CD8-positive, alpha-beta memory T cell (primary cell): ENCODE results near the gene MXRA7. TPM values are rescaled to one million over a fixed set of nuclear protein-coding genes. Genes with fewer than 3 reads are reported as not detected.
"Not testable (repeated sequence)": the region's sequence is repeated elsewhere in the genome, so short reads cannot be mapped to it uniquely, and the experiment has no call there.

Experiments used
- CTCF ChIA-PET: fragments of 350-600 bp; sonication (Branson Sonifier 250); formaldehyde crosslinking; loops from one replicate; lab custom pipeline; 2021; ENCODE audit warnings: antibody characterized with exemption; lab: Charles Lee
- POLR2A ChIA-PET: fragments of 350-600 bp; sonication (Branson Sonifier 250); formaldehyde crosslinking; loops from one replicate; lab custom pipeline; 2021; ENCODE audit warnings: antibody characterized with exemption; lab: Charles Lee
- DNase-seq, 5 donors: peaks; one replicate each; pipeline versions ENCODE4 v3.0.0 to v3.0.0-alpha.2; 2020 to 2022; ENCODE audit warnings: mixed read lengths in 1 of 5
- H3K27ac ChIP-seq: one replicate; pipeline ENCODE4 v1.7.0; 2013; ENCODE audit warnings: low read depth, mild to moderate bottlenecking, low read length, moderate library complexity
- H3K27me3 ChIP-seq: 2 replicates; pipeline ENCODE4 v1.7.0; 2013; ENCODE audit warnings: low read length, mild to moderate bottlenecking; ENCODE audit not compliant: insufficient read depth, poor library complexity, severe bottlenecking
- H3K36me3 ChIP-seq: 2 replicates; pipeline ENCODE4 v1.7.0; 2013; ENCODE audit warnings: mild to moderate bottlenecking, low read length, moderate library complexity; ENCODE audit not compliant: insufficient read depth
- H3K4me1 ChIP-seq: 2 replicates; pipeline ENCODE4 v1.7.0; 2013; ENCODE audit warnings: mild to moderate bottlenecking, low read length, moderate library complexity; ENCODE audit not compliant: insufficient read depth
- H3K4me3 ChIP-seq: 2 replicates; pipeline ENCODE4 v1.7.0; 2013; ENCODE audit warnings: mild to moderate bottlenecking, low read length
- H3K9me3 ChIP-seq: 2 replicates; pipeline ENCODE4 v1.7.0; 2013; ENCODE audit warnings: mild to moderate bottlenecking, low read length
- H3K27ac Mint-ChIP-seq, 8 donors: one replicate each; pipeline ENCODE4 v1.8.0; 2020 to 2021; ENCODE audit warnings: mixed read lengths in 8 of 8, mild to moderate bottlenecking in 6 of 8, inconsistent platforms in 3 of 8, moderate library complexity in 3 of 8
- H3K27me3 Mint-ChIP-seq, 2 donors: one replicate each; pipeline ENCODE4 v1.8.0; 2020 to 2021; ENCODE audit warnings: mixed read lengths in 2 of 2, mild to moderate bottlenecking in 1 of 2, moderate library complexity in 1 of 2
- H3K36me3 Mint-ChIP-seq, 3 donors: one replicate each; pipeline ENCODE4 v1.8.0; 2020 to 2021; ENCODE audit warnings: mixed read lengths in 3 of 3, inconsistent platforms in 1 of 3, mild to moderate bottlenecking in 1 of 3
- H3K4me1 Mint-ChIP-seq, 3 donors: one replicate each; pipeline ENCODE4 v1.8.0; 2020 to 2021; ENCODE audit warnings: mixed read lengths in 3 of 3, inconsistent platforms in 1 of 3, mild to moderate bottlenecking in 1 of 3
- H3K4me3 Mint-ChIP-seq, 7 donors: one replicate each; pipeline ENCODE4 v1.8.0; 2020 to 2021; ENCODE audit warnings: mixed read lengths in 7 of 7, mild to moderate bottlenecking in 6 of 7, moderate library complexity in 4 of 7, inconsistent platforms in 2 of 7
- H3K9me3 Mint-ChIP-seq, 5 donors: one replicate each; pipeline ENCODE4 v1.8.0; 2020 to 2022; ENCODE audit warnings: mixed read lengths in 5 of 5, mild to moderate bottlenecking in 3 of 5, moderate library complexity in 2 of 5, inconsistent platforms in 1 of 5
- polyA plus RNA-seq: library from polyadenylated mRNA; unstranded; fragments of 300-500 nt; fragmentation: Illumina TruSeq; gene quantifications from one replicate; pipeline ENCODE4 v1.2.3, GENCODE V29; 2021
- total RNA-seq, 2 experiments: library from RNA; stranded (reverse); gene quantifications; one replicate each; pipeline ENCODE4 v1.2.3, GENCODE V29; 2021

MXRA7 gene
- total and polyA plus RNA-seq, 3 experiments from 2014 or later: 27.1 to 30.6 (median 29.1) TPM

GRCh38 chr17:76714822-76715495 lies 4.2 kb upstream of the MXRA7 start:
- Mint-ChIP-seq H3K36me3 (peaks cover 9 to 59% (median 10%) of the 10 kb centered on the region in 3 donors), H3K4me1 (peaks cover 42 to 67% (median 44%) of the 10 kb centered on the region in 3 donors), H3K27me3 (no peaks in the 10 kb centered on the region), H3K4me3 (peak overlapping the region; percentile 24 to 75 (median 71)), H3K27ac (peak overlapping the region; percentile 91 to 99 (median 98)), H3K9me3 (no peaks in the 10 kb centered on the region)
- DNase-seq: peak; percentile 64 to 82 (median 67)
- peaks cover 37% of the 10 kb centered on the region for H3K4me1 ChIP-seq
- H3K27ac ChIP-seq: peak overlapping the region; percentile 57
- ChIA-PET POLR2A (interaction anchor here (0.7 to 5.8 kb wide), 4 partner anchors 11 to 43 kb away, joined by 3 to 51 read pairs (median 5); partner anchors contain the start of genes JMJD6 and METTL23), CTCF (interaction anchor here (1.2 to 5.7 kb wide), 6 partner anchors 8 to 192 kb away, joined by 3 to 52 read pairs (median 8); partner anchors contain the start of genes JMJD6 and METTL23)
- H3K36me3 ChIP-seq: peaks cover 30% of the 10 kb centered on the region
- H3K4me3 ChIP-seq: no peak overlapping the region
- no peaks in the 10 kb centered on the region for H3K27me3 ChIP-seq
- no peaks in the 10 kb centered on the region for H3K9me3 ChIP-seq

GRCh38 chr17:76714336-76714735 lies 3.6 kb upstream of the MXRA7 start:
- ChIA-PET CTCF (interaction anchor here (0.9 to 5.7 kb wide), 14 partner anchors 9 to 191 kb away, joined by 3 to 52 read pairs (median 4); partner anchors contain the start of genes JMJD6, METTL23, MFSD11 and SRSF2), POLR2A (interaction anchor here (0.5 to 5.8 kb wide), 4 partner anchors 11 to 95 kb away, joined by 3 to 51 read pairs (median 4); partner anchors contain the start of genes JMJD6 and METTL23)
- peaks cover 47 to 69% (median 50%) of the 10 kb centered on the region in 3 donors for H3K4me1 Mint-ChIP-seq
- DNase-seq: no peak
- H3K27ac Mint-ChIP-seq: peak overlapping the region in 7 of 8 donors; percentile 15 to 99 (median 96)
- Histone ChIP-seq H3K27me3 (no peaks in the 10 kb centered on the region), H3K4me3 (no peak overlapping the region), H3K9me3 (no peaks in the 10 kb centered on the region), H3K36me3 (peaks cover 25% of the 10 kb centered on the region), H3K27ac (no peak overlapping the region), H3K4me1 (peaks cover 37% of the 10 kb centered on the region)
- H3K4me3 Mint-ChIP-seq: no peak overlapping the region
- H3K9me3 Mint-ChIP-seq: no peaks in the 10 kb centered on the region
- H3K27me3 Mint-ChIP-seq: no peaks in the 10 kb centered on the region
- peaks cover 9 to 53% (median 10%) of the 10 kb centered on the region in 3 donors for H3K36me3 Mint-ChIP-seq

GRCh38 chr17:76713765-76714164 lies 3.0 kb upstream of the MXRA7 start:
- H3K27me3 Mint-ChIP-seq: no peaks in the 10 kb centered on the region
- no peaks in the 10 kb centered on the region for H3K9me3 ChIP-seq
- no peaks in the 10 kb centered on the region for H3K27me3 ChIP-seq
- H3K4me1 ChIP-seq: peaks cover 37% of the 10 kb centered on the region
- no peaks in the 10 kb centered on the region for H3K9me3 Mint-ChIP-seq
- H3K36me3 Mint-ChIP-seq: peaks cover 7 to 47% (median 7%) of the 10 kb centered on the region in 3 donors
- no peak for DNase-seq
- POLR2A ChIA-PET: interaction anchor here (0.5 to 5.8 kb wide), 4 partner anchors 9 to 95 kb away, joined by 3 to 51 read pairs (median 4); partner anchors contain the start of genes JMJD6 and METTL23
- H3K4me3 Mint-ChIP-seq: peak overlapping the region in 1 of 7 donors; percentile 78
- no peak overlapping the region for H3K4me3 ChIP-seq
- no peak overlapping the region for H3K27ac ChIP-seq
- H3K4me1 Mint-ChIP-seq: peaks cover 53 to 72% (median 54%) of the 10 kb centered on the region in 3 donors
- H3K27ac Mint-ChIP-seq: peak overlapping the region in 7 of 8 donors; percentile 13 to 99 (median 77)
- CTCF ChIA-PET: interaction anchor here (0.9 to 5.7 kb wide), 18 partner anchors 9 to 191 kb away, joined by 3 to 52 read pairs (median 4); partner anchors contain the start of genes JMJD6, METTL23, MFSD11 and MGAT5B
- peaks cover 19% of the 10 kb centered on the region for H3K36me3 ChIP-seq

GRCh38 chr17:76712321-76712720 lies 1.6 kb upstream of the MXRA7 start:
- Histone ChIP-seq H3K36me3 (peaks cover 12% of the 10 kb centered on the region), H3K4me1 (peaks cover 36% of the 10 kb centered on the region)
- Mint-ChIP-seq H3K4me3 (peak overlapping the region in 2 of 7 donors; percentile 74 to 78), H3K4me1 (peaks cover 54 to 76% (median 55%) of the 10 kb centered on the region in 3 donors), H3K27ac (peak overlapping the region in 4 of 8 donors; percentile 43 to 79 (median 62)), H3K36me3 (peaks cover 3 to 37% (median 6%) of the 10 kb centered on the region in 3 donors)
- DNase-seq, H3K9me3 ChIP-seq, H3K9me3 Mint-ChIP-seq, H3K27me3 Mint-ChIP-seq, H3K27ac ChIP-seq, H3K27me3 ChIP-seq, H3K4me3 ChIP-seq: not testable (repeated sequence)
- CTCF ChIA-PET: interaction anchor here (0.7 to 4.6 kb wide), 6 partner anchors 17 to 189 kb away, joined by 3 to 26 read pairs (median 4); no protein-coding TSS in a partner anchor
- POLR2A ChIA-PET: interaction anchor here (5.8 kb wide), 1 partner anchor 15 kb away, joined by 51 read pairs; the partner anchor contains the start of genes JMJD6 and METTL23

- ChIA-PET CTCF (interaction anchor here (1.2 to 4.6 kb wide), 3 partner anchors 28 to 164 kb away, joined by 3 to 26 read pairs (median 5); no protein-coding TSS in a partner anchor), POLR2A (interaction anchor here (1.6 kb wide), 1 partner anchor 39 kb away, joined by 4 read pairs; no protein-coding TSS in a partner anchor)
- not testable (repeated sequence) for H3K9me3 Mint-ChIP-seq, H3K4me3 ChIP-seq, H3K27me3 ChIP-seq, DNase-seq, H3K36me3 ChIP-seq, H3K9me3 ChIP-seq, H3K27me3 Mint-ChIP-seq
- Mint-ChIP-seq H3K4me1 (peaks cover 36 to 60% (median 37%) of the 10 kb centered on the region in 3 donors), H3K36me3 (peaks cover 3 to 22% (median 4%) of the 10 kb centered on the region in 3 donors), H3K4me3 (peak overlapping the region; percentile 71 to 89 (median 76)), H3K27ac (peak overlapping the region in 6 of 8 donors; percentile 21 to 88 (median 78))
- H3K27ac ChIP-seq: peak overlapping the region; percentile 29
- peaks cover 16% of the 10 kb centered on the region for H3K4me1 ChIP-seq
Measured at GRCh38 chr17:76709951-76710862, 558 bp downstream of the MXRA7 start.

GRCh38 chr17:76709077-76709950 lies 1.5 kb downstream of the MXRA7 start:
- Histone ChIP-seq H3K4me3 (no peak overlapping the region), H3K9me3 (no peaks in the 10 kb centered on the region), H3K4me1 (peaks cover 7% of the 10 kb centered on the region), H3K36me3 (peaks cover 8% of the 10 kb centered on the region), H3K27ac (no peak overlapping the region), H3K27me3 (no peaks in the 10 kb centered on the region)
- Mint-ChIP-seq H3K36me3 (peaks cover 0 to 18% (median 3%) of the 10 kb centered on the region in 3 donors), H3K9me3 (no peaks in the 10 kb centered on the region), H3K4me3 (peak overlapping the region; percentile 71 to 89 (median 76)), H3K27me3 (no peaks in the 10 kb centered on the region), H3K4me1 (peaks cover 30 to 57% (median 32%) of the 10 kb centered on the region in 3 donors), H3K27ac (peak overlapping the region in 7 of 8 donors; percentile 60 to 92 (median 77))
- ChIA-PET POLR2A (interaction anchor here (1.6 kb wide), 1 partner anchor 38 kb away, joined by 4 read pairs; no protein-coding TSS in a partner anchor), CTCF (interaction anchor here (1.2 to 2.1 kb wide), 2 partner anchors 27 to 163 kb away, joined by 3 to 5 read pairs; no protein-coding TSS in a partner anchor)
- DNase-seq: no peak
